K562 (cell line): ENCODE measurements around the gene HIVEP2. TPM values are rescaled to one million over a fixed set of nuclear protein-coding genes. Genes with fewer than 3 reads are reported as not detected.

Source experiments
- ATAC-seq: fragments of 200-7000 bp; cut with Tn5 transposase; 3 replicates; pipeline ENCODE4 v1.9.1; 2020; ENCODE audit warnings: moderate library complexity
- BruUV-seq: library from RNA; stranded (reverse); fragments of 400-500 nt; replicated peaks from 2 replicates; lab custom pipeline; 2021; lab: Mats Ljungman, UMichigan
- CTCF ChIA-PET: fragments of 300-600 bp; formaldehyde crosslinking; extraction: SDS; loops from one replicate; lab custom pipeline; 2021; ENCODE audit warnings: low intra/inter-chr PET ratio; lab: Yijun Ruan, JAX
- POLR2A ChIA-PET: fragments of 300-600, 350-650 bp; sonication (Branson Sonifier 250); formaldehyde crosslinking; extraction: SDS; loops from one replicate; lab custom pipeline; 2021; ENCODE audit warnings: antibody characterized with exemption, inconsistent platforms; lab: Yijun Ruan, JAX
- DNase-seq, 4 experiments: peaks; one replicate each; pipeline versions ENCODE4 v3.0.0 to v3.0.0-alpha.2; 2011 to 2018; ENCODE audit warnings: low spot score in 3 of 4, mixed read lengths in 3 of 4; ENCODE audit errors: extremely low read depth in 1 of 4
- FAIRE-seq: peaks from 2 replicates; lab custom pipeline; 2011; peaks lifted over from hg19 to GRCh38; lab: Jason Lieb, UNC
- H2AFZ ChIP-seq: 2 replicates; pipeline ENCODE4 v1.6.0; 2011; ENCODE audit warnings: low read depth, low read length, control low read depth, inconsistent platforms
- H3K27ac ChIP-seq: fragments of 200-600 bp; 3 replicates; pipeline ENCODE4 v1.8.0; 2011; ENCODE audit warnings: low read depth, mild to moderate bottlenecking, control low read depth, inconsistent platforms, low read length, moderate library complexity, mixed read lengths; ENCODE audit errors: extremely low read depth
- H3K27me3 ChIP-seq, 2 experiments: fragments of 300-600 bp in 1 of 2; 2 replicates in 1 of 2; 3 replicates in 1 of 2; pipeline versions ENCODE4 v1.6.0 to v1.8.0; 2011; ENCODE audit warnings: inconsistent platforms in 2 of 2, low read length in 2 of 2, mild to moderate bottlenecking in 1 of 2, mixed read lengths in 1 of 2, moderate library complexity in 1 of 2; ENCODE audit not compliant: control insufficient read depth in 2 of 2, insufficient read depth in 2 of 2
- H3K36me3 ChIP-seq: fragments of 300-600 bp; 3 replicates; pipeline ENCODE4 v1.8.0; 2011; ENCODE audit warnings: mild to moderate bottlenecking, low read length, inconsistent platforms; ENCODE audit not compliant: control insufficient read depth, insufficient read depth
- H3K4me1 ChIP-seq, 2 experiments: fragments of 200-600 bp in 1 of 2; replicated peaks in 1 of 2; 2 replicates in 1 of 2; 3 replicates in 1 of 2; pipeline versions ENCODE4 v1.5.1 to v1.8.0; 2011; ENCODE audit warnings: inconsistent platforms in 2 of 2, low read length in 2 of 2, mild to moderate bottlenecking in 1 of 2, mixed read lengths in 1 of 2, moderate library complexity in 1 of 2; ENCODE audit not compliant: control insufficient read depth in 2 of 2, insufficient read depth in 2 of 2
- H3K4me2 ChIP-seq: 2 replicates; pipeline ENCODE4 v1.6.1; 2011; ENCODE audit warnings: low read length, control low read depth, inconsistent platforms, mixed read lengths; ENCODE audit not compliant: insufficient read depth
- H3K4me3 ChIP-seq: fragments of 200-600 bp; sonication (generic), shearing (Covaris generic); 2 replicates; pipeline ENCODE4 v1.5.1; 2016; ENCODE audit warnings: control low read depth, inconsistent platforms
- H3K79me2 ChIP-seq: fragments of 200-600 bp; 3 replicates; pipeline ENCODE4 v1.8.0; 2011; ENCODE audit warnings: low read length, inconsistent platforms; ENCODE audit not compliant: control insufficient read depth, insufficient read depth
- H3K9ac ChIP-seq, 2 experiments: 2 replicates each; pipeline versions ENCODE4 v1.6.0 to v1.6.1; 2011; ENCODE audit warnings: low read depth in 2 of 2, low read length in 2 of 2, control low read depth in 1 of 2, inconsistent platforms in 1 of 2, mild to moderate bottlenecking in 1 of 2, mixed read lengths in 1 of 2; ENCODE audit not compliant: insufficient read depth in 1 of 2
- H3K9me1 ChIP-seq: one replicate; pipeline ENCODE4 v1.6.0; 2011; ENCODE audit warnings: inconsistent platforms, mild to moderate bottlenecking, low read length, moderate library complexity; ENCODE audit not compliant: control insufficient read depth, insufficient read depth
- H3K9me3 ChIP-seq: replicated peaks from 2 replicates; pipeline ENCODE4 v1.5.1; 2011; ENCODE audit warnings: low read depth, low read length, inconsistent platforms; ENCODE audit not compliant: control insufficient read depth, insufficient read depth
- H4K20me1 ChIP-seq: replicated peaks from 2 replicates; pipeline ENCODE4 v1.6.1; 2011; ENCODE audit warnings: low read length, inconsistent platforms, mixed read lengths; ENCODE audit not compliant: control insufficient read depth, insufficient read depth
- CBFA2T2 ChIP-seq: fragments of 450-650 bp; conservative IDR thresholded peaks from 2 replicates; pipeline ENCODE4 v1.6.1; 2017; ENCODE audit warnings: mild to moderate bottlenecking
- CBFA2T3 ChIP-seq: fragments of 450-650 bp; IDR thresholded peaks from 2 replicates; pipeline ENCODE4 v1.6.1; 2017
- CXXC5 ChIP-seq: fragments of 250-450 bp; sonication (Bioruptor Pico); IDR thresholded peaks from 2 replicates; pipeline ENCODE4 v1.8.0; 2022; ENCODE audit warnings: inconsistent platforms, mild to moderate bottlenecking, moderate library complexity
- FOXK1 ChIP-seq: sonication (generic); formaldehyde crosslinking; IDR thresholded peaks from 2 replicates; pipeline ENCODE4 v1.8.0; 2022; ENCODE audit warnings: missing genetic modification reagents, mild to moderate bottlenecking, borderline replicate concordance
- GABPB2 ChIP-seq: fragments of 250-450 bp; sonication (Bioruptor Pico); conservative IDR thresholded peaks from 2 replicates; pipeline ENCODE4 v1.5.1; 2021; ENCODE audit warnings: mild to moderate bottlenecking
- GATA2 ChIP-seq: sonication (generic); formaldehyde crosslinking; IDR thresholded peaks from 2 replicates; pipeline ENCODE4 v1.4.0; 2020; ENCODE audit warnings: mild to moderate bottlenecking, missing genetic modification reagents
- ID3 ChIP-seq, 2 experiments: fragments of 250-450 bp in 1 of 2; fragments of 450-650 bp in 1 of 2; sonication (Bioruptor Pico) in 1 of 2; IDR thresholded peaks; 2 replicates each; pipeline versions ENCODE4 v1.6.1 to v1.8.0; 2016 to 2021; ENCODE audit warnings: mild to moderate bottlenecking in 2 of 2, moderate library complexity in 2 of 2, missing compliant biosample characterization in 1 of 2, missing genetic modification characterization in 1 of 2
- KDM1A ChIP-seq, 2 experiments: fragments of 450-650 bp; IDR thresholded peaks; 2 replicates each; pipeline ENCODE4 v1.6.1; 2016; ENCODE audit warnings: mild to moderate bottlenecking in 2 of 2
- MEF2A ChIP-seq: IDR thresholded peaks from 2 replicates; pipeline ENCODE4 v1.6.1; 2011; ENCODE audit warnings: low read depth, mild to moderate bottlenecking, low read length, moderate library complexity; ENCODE audit not compliant: control insufficient read depth
- NCOA1 ChIP-seq: fragments of 450-650 bp; IDR thresholded peaks from 2 replicates; pipeline ENCODE4 v1.6.1; 2016; ENCODE audit warnings: low read depth
- PCBP1 ChIP-seq: fragments of 200-400 bp; formaldehyde crosslinking; IDR thresholded peaks from 2 replicates; pipeline ENCODE4 v1.6.1; 2018; ENCODE audit warnings: mild to moderate bottlenecking, low read depth, low read length; ENCODE audit not compliant: poor library complexity, severe bottlenecking
- RCOR1 ChIP-seq, 2 experiments: IDR thresholded peaks; 2 replicates each; pipeline ENCODE4 v1.6.1; 2012; ENCODE audit warnings: low read depth in 2 of 2, low read length in 2 of 2, borderline replicate concordance in 1 of 2, improper control_type of control experiment in 1 of 2
- TCF3 ChIP-seq: sonication (generic); formaldehyde crosslinking; IDR thresholded peaks from 2 replicates; pipeline ENCODE4 v1.4.0; 2020; ENCODE audit warnings: mild to moderate bottlenecking, missing genetic modification reagents
- TCF7L2 ChIP-seq: fragments of 150-350 bp; IDR thresholded peaks from 2 replicates; pipeline ENCODE4 v1.6.1; 2016; ENCODE audit warnings: low read depth, mild to moderate bottlenecking, low read length, moderate library complexity
- TEAD4 ChIP-seq, 2 experiments: sonication (generic) in 1 of 2; formaldehyde crosslinking in 1 of 2; IDR thresholded peaks; 2 replicates each; pipeline versions ENCODE4 v1.6.1 to v1.8.0; 2012 to 2022; ENCODE audit warnings: borderline replicate concordance in 1 of 2, inconsistent platforms in 1 of 2, low read length in 1 of 2, mild to moderate bottlenecking in 1 of 2, missing genetic modification reagents in 1 of 2
- ZNF830 ChIP-seq: fragments of 250-450 bp; sonication (Bioruptor Pico); IDR thresholded peaks from 2 replicates; pipeline ENCODE4 v1.5.0; 2021; ENCODE audit warnings: mild to moderate bottlenecking
- WGBS: fragments of 100-300 bp; shearing (Covaris generic); methylation state at CpG from one replicate; pipeline ENCODE4 v1.1.6; 2016; ENCODE audit warnings: low coverage, mixed read lengths; ENCODE audit not compliant: insufficient coverage; ENCODE audit errors: missing lambda C conversion rate; 5-methylcytosine and 5-hydroxymethylcytosine counted together
- in situ Hi-C: fragments of 300-500 bp; cut with MboI; formaldehyde crosslinking; loops from 4 replicates; pipeline ENCODE4 v1.15.0; 2018; ENCODE audit warnings: inconsistent platforms, mixed read lengths
- intact Hi-C: fragments of 100-400 bp; cut with micrococcal nuclease; formaldehyde crosslinking; loops from 2 replicates; pipeline ENCODE4 v1.14.2; 2022
- polyA plus RNA-seq, 8 experiments: library from polyadenylated mRNA; depleted of rRNA in 4 of 8; stranded (reverse) in 5 of 8; unstranded in 3 of 8; fragments of >200 nt; fragmentation: Nextera tagmentation in 2 of 8; fragmentation: Illumina TruSeq in 1 of 8; extraction: Ambion mirVana in 2 of 8; extraction: Trizol in 1 of 8; gene quantifications; 2 replicates each; pipeline versions ENCODE4 v1.2.1 to v1.2.3, GENCODE V29; 2011 to 2014; ENCODE audit warnings: inconsistent platforms in 1 of 8, missing spikeins in 1 of 8
- total RNA-seq, 7 experiments: library from RNA; depleted of rRNA in 6 of 7; stranded (reverse); fragments of >200 nt in 6 of 7; fragmentation: Illumina TruSeq in 2 of 7; extraction: Trizol in 2 of 7; gene quantifications; 2 replicates each; pipeline versions ENCODE4 v1.2.1 to v1.2.3, GENCODE V29; 2011 to 2021; ENCODE audit warnings: low replicate concordance in 1 of 7
- TF ChIP-seq, protein P1 (sequence below): fragments of 250-450 bp; sonication (Bioruptor Pico); IDR thresholded peaks from 2 replicates; pipeline ENCODE4 v1.8.0; 2021; ENCODE audit warnings: mild to moderate bottlenecking, moderate library complexity

Gene HIVEP2
- total and polyA plus RNA-seq, 9 of the 15 experiments (the other 6 are each of a cell fraction or from before 2014, with no cell fraction given), result under 0.01 to 1.2 (median 0.31) TPM

GRCh38 chr6:142940487-142940886 is 4.5 kb downstream of the HIVEP2 start:
- no peaks in the 10 kb centered on the region for H3K79me2 ChIP-seq
- ChIA-PET CTCF (interaction anchor here (0.6 kb wide), 1 partner anchor 14 kb away, joined by 3 read pairs; no protein-coding TSS in a partner anchor), POLR2A (interaction anchor here (0.6 kb wide), 1 partner anchor 758 kb away, joined by 4 read pairs; no protein-coding TSS in a partner anchor)

More at GRCh38 chr6:142940487-142940886, 4.5 kb downstream of the HIVEP2 start:
- intact Hi-C loops, result loop anchor here (5.0 to 10.0 kb wide), 2 partner anchors 122 to 224 kb away; partner anchors contain the start of gene AIG1
- DNase-seq (peak in 1 of 4 experiments; percentile 17), FAIRE-seq (no peak), ATAC-seq (no peak)
- WGBS, result 1% methylated on average over 3 of the region's 3 CpGs
- no peaks in the 10 kb centered on the region for H4K20me1 ChIP-seq
- peaks cover 4 to 15% of the 10 kb centered on the region in 2 experiments; a peak in 4 of 5 replicates for H3K27me3 ChIP-seq
- no peak overlapping the region for H3K4me3 ChIP-seq
- TF ChIP-seq CBFA2T3 (peak; percentile 78), CXXC5 (0 out of 2 replicates have a peak, but pooled peaks have one; percentile 30), ZNF830 (CRISPR knock-in tag) (no peak), TCF7L2 (no peak), ID3 (CRISPR knock-in tag; IDR thresholded peaks at IDR 0.05) (no peak), ID3 (tag; IDR thresholded peaks at IDR 0.05) (peak; percentile 54; the same call in 1 of the 2 replicates), KDM1A (IDR thresholded peaks at IDR 0.05) (peak; percentile 24 to 45; a peak in 1 of 4 replicates), RCOR1 (IDR thresholded peaks at IDR 0.05; ENCODE audit: borderline replicate concordance in 1 of 2, low read depth in 2 of 2, low read length in 2 of 2) (no peak), GABPB2 (CRISPR knock-in tag) (no peak), CBFA2T2 (peak; percentile 43; the same call in 1 of the 2 replicates), TCF3 (peak; percentile 76), TEAD4 (IDR thresholded peaks at IDR 0.05; ENCODE audit: low read length) (peak; percentile 47; the same call in 1 of the 2 replicates), TEAD4 (CRISPR knock-in tag; IDR thresholded peaks at IDR 0.05; ENCODE audit: borderline replicate concordance) (no peak), FOXK1 (CRISPR knock-in tag) (no peak), PCBP1 (no peak), NCOA1 (no peak), GATA2 (CRISPR knock-in tag) (peak; percentile 27; the same call in 1 of the 2 replicates), MEF2A (no peak)
- TF ChIP-seq, protein P1, sequence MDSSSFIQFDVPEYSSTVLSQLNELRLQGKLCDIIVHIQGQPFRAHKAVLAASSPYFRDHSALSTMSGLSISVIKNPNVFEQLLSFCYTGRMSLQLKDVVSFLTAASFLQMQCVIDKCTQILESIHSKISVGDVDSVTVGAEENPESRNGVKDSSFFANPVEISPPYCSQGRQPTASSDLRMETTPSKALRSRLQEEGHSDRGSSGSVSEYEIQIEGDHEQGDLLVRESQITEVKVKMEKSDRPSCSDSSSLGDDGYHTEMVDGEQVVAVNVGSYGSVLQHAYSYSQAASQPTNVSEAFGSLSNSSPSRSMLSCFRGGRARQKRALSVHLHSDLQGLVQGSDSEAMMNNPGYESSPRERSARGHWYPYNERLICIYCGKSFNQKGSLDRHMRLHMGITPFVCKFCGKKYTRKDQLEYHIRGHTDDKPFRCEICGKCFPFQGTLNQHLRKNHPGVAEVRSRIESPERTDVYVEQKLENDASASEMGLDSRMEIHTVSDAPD (CRISPR knock-in tag), result no peak
- no peaks in the 10 kb centered on the region for H3K9me3 ChIP-seq
- no TSS peak for BruUV-seq
- no peak overlapping the region for H3K27ac ChIP-seq
- no peak overlapping the region for H2AFZ ChIP-seq
- in situ Hi-C loops, result no loop called here
- H3K9ac ChIP-seq, result no peak overlapping the region
- no peaks in the 10 kb centered on the region for H3K9me1 ChIP-seq
- H3K36me3 ChIP-seq, result no peaks in the 10 kb centered on the region
- no peak overlapping the region for H3K4me2 ChIP-seq
- peaks cover 3 to 15% of the 10 kb centered on the region in 2 experiments; a peak in 3 of 5 replicates for H3K4me1 ChIP-seq
